H1 (cell line): Measurements from ENCODE around the gene RIMBP2. TPM values are rescaled to one million over a fixed set of nuclear protein-coding genes. Genes with fewer than 3 reads are reported as not detected.

ENCODE experiments used
- BCL11A ChIP-seq, 2 experiments: IDR thresholded peaks; one replicate each; pipeline ENCODE4 v1.6.1; 2011; ENCODE audit warnings: low read depth in 2 of 2, low read length in 2 of 2, mild to moderate bottlenecking in 2 of 2
- CEBPB ChIP-seq: IDR thresholded peaks from 2 replicates; pipeline ENCODE4 v1.6.1; 2012; ENCODE audit warnings: low read depth, low read length
- CHD1 ChIP-seq: IDR thresholded peaks from 2 replicates; pipeline ENCODE4 v1.6.1; 2012; ENCODE audit warnings: low read depth, low read length, improper control_type of control experiment
- CHD2 ChIP-seq: IDR thresholded peaks from 2 replicates; pipeline ENCODE4 v1.6.1; 2012; ENCODE audit warnings: low read length, improper control_type of control experiment
- SIRT6 ChIP-seq: IDR thresholded peaks from one replicate; pipeline ENCODE4 v1.7.1; 2012; ENCODE audit warnings: low read length, inconsistent platforms
- polyA plus RNA-seq, 7 experiments: library from polyadenylated mRNA; depleted of rRNA in 3 of 7; stranded (reverse) in 5 of 7; unstranded in 2 of 7; fragments of >200 nt in 5 of 7; fragments of 200-250 nt in 2 of 7; gene quantifications; 1 replicate in 5 of 7; 2 replicates in 1 of 7; 4 replicates in 1 of 7; pipeline versions ENCODE4 v1.2.1 to v1.2.3, GENCODE V29; 2011 to 2013; ENCODE audit warnings: missing spikeins in 2 of 7, mixed read lengths in 2 of 7
- total RNA-seq: library from RNA; stranded (reverse); fragmentation: NEBNext Ultra II Directional; extraction: Animal tissue kit (Norgen Biotek cat#: 25700); gene quantifications from 2 replicates; pipeline ENCODE4 v1.2.1, GENCODE V29; 2021
- TF ChIP-seq, protein P1 (sequence below): IDR thresholded peaks from 2 replicates; pipeline ENCODE4 v1.6.1; 2011; ENCODE audit warnings: low read length, improper control_type of control experiment

The RIMBP2 gene
- total and polyA plus RNA-seq, 2 of the 8 experiments (the other 6 are each of a cell fraction or from before 2014, with no cell fraction given), result 0.18 to 0.65 TPM

DNA sequence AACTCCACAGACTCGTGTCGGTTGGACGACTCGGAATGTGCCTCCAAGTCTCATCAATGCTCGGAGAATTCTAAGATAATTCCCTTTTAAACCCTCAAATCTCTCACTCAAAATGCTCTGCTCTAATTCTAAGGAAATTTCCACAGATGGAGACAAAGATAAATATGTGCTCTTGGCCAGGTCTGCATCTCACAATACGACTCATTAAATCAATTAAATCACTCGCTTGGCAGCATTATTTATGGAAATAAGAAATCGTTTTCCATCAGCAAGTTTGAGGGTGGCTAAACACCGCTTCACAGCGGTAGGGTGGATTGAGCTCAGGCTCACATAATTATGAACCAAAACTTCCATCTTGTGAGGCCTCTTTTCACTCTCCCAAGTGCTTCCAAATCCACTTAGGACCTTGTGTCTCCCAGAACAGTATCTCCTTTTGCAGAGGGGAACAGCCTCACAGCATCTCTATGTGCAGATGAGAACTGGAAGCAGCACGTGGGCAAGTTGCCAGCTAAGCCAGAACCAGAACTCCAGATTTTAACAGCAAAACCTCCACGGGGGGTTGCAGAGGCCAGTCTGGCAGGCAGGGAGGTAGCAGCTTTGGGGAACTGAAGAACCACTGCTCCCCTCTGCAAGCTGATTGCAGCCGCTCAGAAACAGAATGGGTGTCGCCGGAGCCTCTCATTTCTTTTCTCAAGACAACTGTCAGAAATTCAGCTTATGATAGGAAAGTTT lies 43.8 kb downstream of the RIMBP2 start (continued):
- TF ChIP-seq CEBPB, result no peak
- no peak for TF ChIP-seq CHD1
- TF ChIP-seq CHD2, result no peak
- no peak for TF ChIP-seq BCL11A (IDR thresholded peaks at IDR 0.05; ENCODE audit: low read depth in 2 of 2, low read length in 2 of 2)
- TF ChIP-seq, protein P1, sequence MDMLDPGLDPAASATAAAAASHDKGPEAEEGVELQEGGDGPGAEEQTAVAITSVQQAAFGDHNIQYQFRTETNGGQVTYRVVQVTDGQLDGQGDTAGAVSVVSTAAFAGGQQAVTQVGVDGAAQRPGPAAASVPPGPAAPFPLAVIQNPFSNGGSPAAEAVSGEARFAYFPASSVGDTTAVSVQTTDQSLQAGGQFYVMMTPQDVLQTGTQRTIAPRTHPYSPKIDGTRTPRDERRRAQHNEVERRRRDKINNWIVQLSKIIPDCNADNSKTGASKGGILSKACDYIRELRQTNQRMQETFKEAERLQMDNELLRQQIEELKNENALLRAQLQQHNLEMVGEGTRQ, result no peak
- no peak for TF ChIP-seq SIRT6
